Lower lobe of right lung (tissue), 2 donors: Measurements from ENCODE around the gene HS6ST1. TPM values are rescaled to one million over a fixed set of nuclear protein-coding genes. Genes with fewer than 3 reads are reported as not detected.

ENCODE experiments used
- ATAC-seq, 2 donors: fragments of 200-7000 bp; cut with Tn5 transposase; one replicate each; pipeline ENCODE4 v1.9.1; 2020 to 2022; ENCODE audit warnings: mild to moderate bottlenecking in 2 of 2, moderate library complexity in 2 of 2
- DNase-seq: peaks from one replicate; pipeline ENCODE4 v3.0.0-alpha.2; 2020
- H3K27ac ChIP-seq: fragments of 200-600 bp; one replicate; pipeline ENCODE4 v1.8.0; 2022
- H3K27me3 ChIP-seq: fragments of 200-600 bp; one replicate; pipeline ENCODE4 v1.8.0; 2022; ENCODE audit warnings: low read depth
- H3K36me3 ChIP-seq: fragments of 200-600 bp; one replicate; pipeline ENCODE4 v1.8.0; 2022; ENCODE audit warnings: mild to moderate bottlenecking
- H3K4me1 ChIP-seq: fragments of 200-600 bp; one replicate; pipeline ENCODE4 v1.8.0; 2022
- H3K4me3 ChIP-seq: fragments of 200-600 bp; one replicate; pipeline ENCODE4 v1.8.0; 2022; ENCODE audit warnings: mild to moderate bottlenecking
- H3K9me3 ChIP-seq: fragments of 200-600 bp; one replicate; pipeline ENCODE4 v1.8.0; 2022
- intact Hi-C: fragments of 100-400 bp; cut with DNase I; formaldehyde crosslinking; loops from one replicate; pipeline ENCODE4 v1.11.0; 2022
- total RNA-seq: library from RNA; stranded (reverse); fragmentation: NEBNext Ultra II Directional; extraction: Animal tissue kit (Norgen Biotek cat#: 25700); gene quantifications from one replicate; pipeline ENCODE4 v1.2.1, GENCODE V29; 2021
- TF ChIP-seq, protein P1 (sequence below): fragments of 200-600 bp; IDR thresholded peaks from one replicate; pipeline ENCODE4 v1.8.0; 2022; ENCODE audit warnings: antibody characterized with exemption, mild to moderate bottlenecking
- donor health status: DM: no; HTN: yes; CAD: no; lungs with severe emphysema.

Gene HS6ST1
- total RNA-seq, 1 donor from 2014 or later, result 26.3 TPM

DNA sequence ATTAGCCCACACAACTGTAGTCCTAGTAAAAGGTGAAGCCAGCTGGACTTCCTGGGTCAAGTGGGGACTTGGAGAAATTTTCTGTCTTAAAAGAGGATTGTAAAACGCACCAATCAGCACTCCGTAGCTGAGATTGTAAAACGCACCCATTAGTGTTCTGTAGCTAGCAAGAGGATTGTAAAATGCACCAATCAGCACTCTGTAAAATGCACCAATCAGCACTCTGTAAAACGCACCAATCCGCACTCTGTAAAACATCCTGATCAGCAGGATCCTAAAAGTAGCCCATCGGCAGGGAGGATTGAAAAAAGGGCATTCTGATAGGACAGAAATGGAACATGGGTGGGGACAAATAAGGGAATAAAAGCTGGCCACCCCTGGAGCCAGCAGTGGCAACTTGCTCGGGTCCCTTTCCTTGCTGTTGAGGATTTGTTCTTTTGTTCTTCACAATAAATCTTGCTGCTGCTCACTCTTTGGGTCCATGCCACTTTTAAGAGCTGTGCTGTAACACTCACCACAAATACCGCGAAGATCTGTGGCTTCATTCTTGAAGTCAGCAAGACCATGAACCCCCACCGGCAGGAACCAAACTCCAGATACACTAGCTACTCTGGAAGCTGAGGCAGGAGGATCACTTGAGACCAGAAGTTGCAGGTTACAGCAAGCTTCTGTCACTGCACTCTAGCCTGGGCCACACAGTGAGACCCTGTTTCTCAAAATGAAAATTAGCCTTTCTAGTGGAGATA, 102.6 kb downstream of the HS6ST1 start:
- intact Hi-C loops, result no loop called here
- Histone ChIP-seq H3K27ac (no peak overlapping the region), H3K4me1 (no peaks in the 10 kb centered on the region), H3K36me3 (no peaks in the 10 kb centered on the region), H3K27me3 (no peaks in the 10 kb centered on the region), H3K9me3 (no peaks in the 10 kb centered on the region), H3K4me3 (no peak overlapping the region)
- ATAC-seq (no peak), DNase-seq (no peak)
- TF ChIP-seq, protein P1, sequence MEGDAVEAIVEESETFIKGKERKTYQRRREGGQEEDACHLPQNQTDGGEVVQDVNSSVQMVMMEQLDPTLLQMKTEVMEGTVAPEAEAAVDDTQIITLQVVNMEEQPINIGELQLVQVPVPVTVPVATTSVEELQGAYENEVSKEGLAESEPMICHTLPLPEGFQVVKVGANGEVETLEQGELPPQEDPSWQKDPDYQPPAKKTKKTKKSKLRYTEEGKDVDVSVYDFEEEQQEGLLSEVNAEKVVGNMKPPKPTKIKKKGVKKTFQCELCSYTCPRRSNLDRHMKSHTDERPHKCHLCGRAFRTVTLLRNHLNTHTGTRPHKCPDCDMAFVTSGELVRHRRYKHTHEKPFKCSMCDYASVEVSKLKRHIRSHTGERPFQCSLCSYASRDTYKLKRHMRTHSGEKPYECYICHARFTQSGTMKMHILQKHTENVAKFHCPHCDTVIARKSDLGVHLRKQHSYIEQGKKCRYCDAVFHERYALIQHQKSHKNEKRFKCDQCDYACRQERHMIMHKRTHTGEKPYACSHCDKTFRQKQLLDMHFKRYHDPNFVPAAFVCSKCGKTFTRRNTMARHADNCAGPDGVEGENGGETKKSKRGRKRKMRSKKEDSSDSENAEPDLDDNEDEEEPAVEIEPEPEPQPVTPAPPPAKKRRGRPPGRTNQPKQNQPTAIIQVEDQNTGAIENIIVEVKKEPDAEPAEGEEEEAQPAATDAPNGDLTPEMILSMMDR, result no peak

Other genes starting within 250 kb of the HS6ST1 start
- 49.6 TPM for gene UGGT1, start 227.7 kb downstream of the HS6ST1 start, total RNA-seq